C4-2B (cell line): ENCODE data around the gene TMC2.

Experiments
- ZFX ChIP-seq: fragments of 450-650 bp; IDR thresholded peaks from 2 replicates; pipeline ENCODE4 v1.6.1; 2017
- TF ChIP-seq, protein P1 (sequence below): fragments of 450-650 bp; conservative IDR thresholded peaks from 2 replicates; pipeline ENCODE4 v1.5.1; 2017; ENCODE audit warnings: mild to moderate bottlenecking

DNA sequence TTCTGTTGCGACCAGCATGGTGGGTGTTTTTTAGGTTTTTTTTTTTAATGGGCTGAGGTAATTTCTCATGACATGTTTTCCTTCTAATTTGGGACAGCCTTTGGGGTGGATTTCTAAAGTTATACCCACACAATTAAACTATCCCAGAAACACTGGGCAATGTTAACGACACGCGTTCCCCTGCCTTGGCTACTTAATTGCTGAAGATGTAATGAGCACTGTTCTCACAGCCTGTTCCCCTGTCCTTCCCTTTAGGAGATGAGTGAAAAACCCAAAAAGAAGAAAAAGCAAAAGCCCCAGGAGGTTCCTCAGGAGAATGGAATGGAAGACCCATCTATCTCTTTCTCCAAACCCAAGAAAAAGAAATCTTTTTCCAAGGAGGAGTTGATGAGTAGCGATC lies 121.3 kb downstream of the TMC2 start:
- TF ChIP-seq, protein P1, sequence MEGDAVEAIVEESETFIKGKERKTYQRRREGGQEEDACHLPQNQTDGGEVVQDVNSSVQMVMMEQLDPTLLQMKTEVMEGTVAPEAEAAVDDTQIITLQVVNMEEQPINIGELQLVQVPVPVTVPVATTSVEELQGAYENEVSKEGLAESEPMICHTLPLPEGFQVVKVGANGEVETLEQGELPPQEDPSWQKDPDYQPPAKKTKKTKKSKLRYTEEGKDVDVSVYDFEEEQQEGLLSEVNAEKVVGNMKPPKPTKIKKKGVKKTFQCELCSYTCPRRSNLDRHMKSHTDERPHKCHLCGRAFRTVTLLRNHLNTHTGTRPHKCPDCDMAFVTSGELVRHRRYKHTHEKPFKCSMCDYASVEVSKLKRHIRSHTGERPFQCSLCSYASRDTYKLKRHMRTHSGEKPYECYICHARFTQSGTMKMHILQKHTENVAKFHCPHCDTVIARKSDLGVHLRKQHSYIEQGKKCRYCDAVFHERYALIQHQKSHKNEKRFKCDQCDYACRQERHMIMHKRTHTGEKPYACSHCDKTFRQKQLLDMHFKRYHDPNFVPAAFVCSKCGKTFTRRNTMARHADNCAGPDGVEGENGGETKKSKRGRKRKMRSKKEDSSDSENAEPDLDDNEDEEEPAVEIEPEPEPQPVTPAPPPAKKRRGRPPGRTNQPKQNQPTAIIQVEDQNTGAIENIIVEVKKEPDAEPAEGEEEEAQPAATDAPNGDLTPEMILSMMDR: no peak
- TF ChIP-seq ZFX: no peak
